GM10248 (cell line): ENCODE results near the gene CXCL12.

Experiments used
- CTCF ChIA-PET: fragments of 300-600 bp; sonication (Branson Sonifier 250); formaldehyde crosslinking; extraction: SDS; loops from one replicate; lab custom pipeline; 2021; ENCODE audit warnings: antibody characterized with exemption; lab: Yijun Ruan, JAX
- POLR2A ChIA-PET: fragments of 350-650 bp; sonication (Branson Sonifier 250); formaldehyde crosslinking; extraction: SDS; loops from one replicate; lab custom pipeline; 2020; ENCODE audit warnings: antibody characterized with exemption; lab: Yijun Ruan, JAX
- DNase-seq: peaks from one replicate; pipeline ENCODE4 v3.0.0; 2012; ENCODE audit errors: extremely low spot score
- TF ChIP-seq, protein P1 (sequence below): IDR thresholded peaks from 2 replicates; pipeline ENCODE4 v1.5.1; 2012; ENCODE audit warnings: mild to moderate bottlenecking, low read depth; ENCODE audit errors: extremely low read depth, missing control alignments, control extremely low read depth

The CXCL12 gene

DNA sequence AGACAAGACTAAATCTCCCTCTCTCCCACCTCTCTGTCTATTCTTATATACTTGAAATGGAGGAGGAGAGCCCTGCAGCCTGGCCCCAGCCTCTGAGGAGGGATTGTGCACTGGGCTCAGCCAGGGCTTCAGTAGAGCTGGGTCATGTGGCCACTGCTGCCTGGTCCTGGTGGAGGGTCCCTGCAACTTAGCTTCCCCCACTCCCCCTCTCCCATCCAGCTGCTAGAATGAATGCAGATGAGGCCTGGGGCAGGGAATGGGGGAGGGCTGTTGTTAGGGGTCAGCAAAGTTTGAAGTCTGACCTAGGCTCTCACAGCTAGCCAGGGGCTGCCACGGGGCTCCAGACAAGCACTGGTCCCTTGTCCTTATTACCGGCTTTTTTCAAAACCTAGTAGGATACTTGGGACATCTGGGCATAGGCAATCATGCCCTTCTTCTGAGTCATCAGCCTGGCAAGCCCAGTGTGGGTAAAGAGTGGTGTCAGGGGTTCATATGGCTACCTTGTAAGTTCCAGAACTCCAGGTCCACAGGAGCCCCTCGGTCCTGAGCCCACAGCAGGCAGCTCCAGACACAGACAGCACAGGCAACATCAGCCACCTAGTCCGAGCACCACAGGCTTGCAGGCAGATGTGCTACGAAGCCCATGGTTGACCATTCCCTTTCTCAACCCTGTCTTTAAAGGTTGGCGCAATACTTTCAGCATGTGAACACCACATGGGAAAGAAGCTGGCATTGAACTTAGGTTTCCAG is 12.8 kb upstream of the CXCL12 start:
- CTCF ChIA-PET, result interaction anchor here (1.8 kb wide), 1 partner anchor 11 kb away, joined by 7 read pairs; no protein-coding TSS in a partner anchor
- DNase-seq, result no peak
- TF ChIP-seq, protein P1, sequence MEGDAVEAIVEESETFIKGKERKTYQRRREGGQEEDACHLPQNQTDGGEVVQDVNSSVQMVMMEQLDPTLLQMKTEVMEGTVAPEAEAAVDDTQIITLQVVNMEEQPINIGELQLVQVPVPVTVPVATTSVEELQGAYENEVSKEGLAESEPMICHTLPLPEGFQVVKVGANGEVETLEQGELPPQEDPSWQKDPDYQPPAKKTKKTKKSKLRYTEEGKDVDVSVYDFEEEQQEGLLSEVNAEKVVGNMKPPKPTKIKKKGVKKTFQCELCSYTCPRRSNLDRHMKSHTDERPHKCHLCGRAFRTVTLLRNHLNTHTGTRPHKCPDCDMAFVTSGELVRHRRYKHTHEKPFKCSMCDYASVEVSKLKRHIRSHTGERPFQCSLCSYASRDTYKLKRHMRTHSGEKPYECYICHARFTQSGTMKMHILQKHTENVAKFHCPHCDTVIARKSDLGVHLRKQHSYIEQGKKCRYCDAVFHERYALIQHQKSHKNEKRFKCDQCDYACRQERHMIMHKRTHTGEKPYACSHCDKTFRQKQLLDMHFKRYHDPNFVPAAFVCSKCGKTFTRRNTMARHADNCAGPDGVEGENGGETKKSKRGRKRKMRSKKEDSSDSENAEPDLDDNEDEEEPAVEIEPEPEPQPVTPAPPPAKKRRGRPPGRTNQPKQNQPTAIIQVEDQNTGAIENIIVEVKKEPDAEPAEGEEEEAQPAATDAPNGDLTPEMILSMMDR, result no peak
- POLR2A ChIA-PET, result interaction anchor here (0.6 kb wide), 1 partner anchor 651 kb away, joined by 3 read pairs; no protein-coding TSS in a partner anchor

DNA sequence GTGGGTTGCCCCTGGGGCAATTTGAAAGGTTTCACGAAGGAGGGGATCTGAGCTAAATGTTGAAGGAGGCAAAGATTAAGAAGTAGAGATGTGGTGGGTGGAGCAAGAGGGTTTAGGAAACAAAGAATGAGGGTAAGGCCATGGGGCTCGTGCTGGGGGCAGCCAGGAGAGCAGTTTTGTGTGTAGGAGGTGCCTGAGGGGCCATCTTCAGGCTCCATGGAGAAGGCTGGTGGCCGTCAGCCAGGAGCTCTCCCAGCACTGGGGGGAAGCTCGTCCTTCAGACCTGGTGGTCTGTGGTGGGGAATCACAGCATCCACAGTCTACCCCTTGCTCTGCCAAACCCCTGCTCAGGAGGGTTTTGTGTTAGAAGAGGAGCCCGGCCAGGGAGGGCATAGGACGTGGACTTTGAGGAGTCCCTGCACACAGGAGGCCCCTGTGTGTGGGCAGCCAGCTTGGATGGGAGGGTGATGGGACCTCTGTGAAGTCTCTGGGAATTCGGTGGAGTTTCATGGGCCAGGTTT is 11.8 kb upstream of the CXCL12 start:
- CTCF ChIA-PET, result interaction anchor here (3.2 kb wide), 1 partner anchor 11 kb away, joined by 23 read pairs; the partner anchor contains the start of gene CXCL12
- TF ChIP-seq, protein P1, result no peak
- POLR2A ChIA-PET, result no interaction called here
- no peak for DNase-seq

- DNase-seq, result no peak
- ChIA-PET POLR2A (no interaction called here), CTCF (interaction anchor here (0.9 to 3.2 kb wide), 2 partner anchors 10 to 707 kb away, joined by 3 to 23 read pairs; partner anchors contain the start of gene CXCL12)
- TF ChIP-seq, protein P1, result no peak
Measured at GRCh38 chr10:44395902-44396670, 11.2 kb upstream of the CXCL12 start.

GRCh38 chr10:44395396-44395795 is 10.5 kb upstream of the CXCL12 start:
- ChIA-PET CTCF (interaction anchor here (0.9 to 3.2 kb wide), 2 partner anchors 9 to 706 kb away, joined by 3 to 23 read pairs; partner anchors contain the start of gene CXCL12), POLR2A (no interaction called here)
- TF ChIP-seq, protein P1, result no peak
- DNase-seq, result no peak

- DNase-seq, result no peak
- ChIA-PET POLR2A (no interaction called here), CTCF (interaction anchor here (3.2 kb wide), 1 partner anchor 9 kb away, joined by 23 read pairs; the partner anchor contains the start of gene CXCL12)
- TF ChIP-seq, protein P1, result no peak
Measured at GRCh38 chr10:44394696-44395381, 9.9 kb upstream of the CXCL12 start.
